Calu3 (cell line): ENCODE data around the gene SCG5. TPM values are rescaled to one million over a fixed set of nuclear protein-coding genes. Genes with fewer than 3 reads are reported as not detected.
A peak's percentile ranks its signal among the peaks of the same experiment; 100 is the strongest.

ENCODE experiments used
- BruUV-seq: library from RNA; stranded (reverse); fragments of 400-500 nt; replicated peaks from 2 replicates; lab custom pipeline; 2021; lab: Mats Ljungman, UMichigan
- CTCF ChIA-PET: fragments of 300-600 bp; sonication (Branson Sonifier 250); formaldehyde crosslinking; loops from one replicate; lab custom pipeline; 2022; ENCODE audit warnings: antibody characterized with exemption; lab: Charles Lee
- DNase-seq: peaks from one replicate; pipeline ENCODE4 v3.0.0; 2022
- H3K27ac Mint-ChIP-seq: one replicate; pipeline ENCODE4 v1.8.0; 2022; ENCODE audit warnings: mixed read lengths; ENCODE audit not compliant: unreplicated experiment
- H3K27me3 Mint-ChIP-seq: one replicate; pipeline ENCODE4 v1.8.0; 2022; ENCODE audit warnings: mixed read lengths; ENCODE audit not compliant: unreplicated experiment
- H3K36me3 Mint-ChIP-seq: one replicate; pipeline ENCODE4 v1.8.0; 2022; ENCODE audit warnings: mild to moderate bottlenecking, moderate library complexity, mixed read lengths; ENCODE audit not compliant: insufficient read depth, unreplicated experiment
- H3K4me1 Mint-ChIP-seq: one replicate; pipeline ENCODE4 v1.8.0; 2022; ENCODE audit warnings: mild to moderate bottlenecking, low read depth, mixed read lengths; ENCODE audit not compliant: unreplicated experiment
- H3K4me3 Mint-ChIP-seq: one replicate; pipeline ENCODE4 v1.8.0; 2022; ENCODE audit warnings: mild to moderate bottlenecking, low read depth, moderate library complexity, mixed read lengths; ENCODE audit not compliant: unreplicated experiment
- H3K9me3 Mint-ChIP-seq: one replicate; pipeline ENCODE4 v1.8.0; 2022; ENCODE audit warnings: low read depth, mixed read lengths; ENCODE audit not compliant: unreplicated experiment
- intact Hi-C: fragments of 100-400 bp; cut with micrococcal nuclease; formaldehyde crosslinking; loops from one replicate; pipeline ENCODE4 v1.10.0; 2022; ENCODE audit not compliant: unreplicated experiment
- total RNA-seq: library from RNA; stranded (reverse); gene quantifications from 2 replicates; pipeline ENCODE4 v1.2.3, GENCODE V29; 2022
- TF ChIP-seq, protein P1 (sequence below): fragments of 200-600 bp; IDR thresholded peaks from one replicate; pipeline ENCODE4 v1.8.0; 2022; ENCODE audit warnings: antibody characterized with exemption; ENCODE audit not compliant: unreplicated experiment

Gene SCG5
- total RNA-seq, 1 experiment from 2014 or later = not detected

DNA sequence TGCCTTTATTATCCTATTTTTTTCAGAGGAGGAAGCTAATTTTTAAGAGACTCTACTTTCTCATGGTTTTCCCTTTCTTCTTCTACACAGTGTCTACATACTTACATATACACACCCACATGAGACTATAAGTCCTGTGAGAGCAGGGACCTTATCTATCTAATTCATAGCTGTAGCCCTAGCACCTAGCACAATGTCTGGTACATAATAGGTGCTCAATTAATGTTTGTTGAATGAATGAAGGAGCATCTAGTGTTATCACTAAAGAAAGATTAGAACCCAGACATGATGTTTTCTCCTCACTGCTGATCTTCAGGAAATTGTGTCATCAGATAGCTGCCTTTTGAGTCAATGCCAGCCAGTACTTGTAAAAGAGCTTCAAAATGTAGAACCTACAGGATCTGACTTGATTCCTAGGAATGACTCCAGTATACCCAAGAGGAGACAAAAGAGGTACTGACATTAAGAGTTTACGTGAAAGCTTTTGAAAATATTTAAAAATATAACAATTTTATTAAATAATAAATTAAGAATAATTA is 2.5 kb downstream of the SCG5 start:
- TF ChIP-seq, protein P1, sequence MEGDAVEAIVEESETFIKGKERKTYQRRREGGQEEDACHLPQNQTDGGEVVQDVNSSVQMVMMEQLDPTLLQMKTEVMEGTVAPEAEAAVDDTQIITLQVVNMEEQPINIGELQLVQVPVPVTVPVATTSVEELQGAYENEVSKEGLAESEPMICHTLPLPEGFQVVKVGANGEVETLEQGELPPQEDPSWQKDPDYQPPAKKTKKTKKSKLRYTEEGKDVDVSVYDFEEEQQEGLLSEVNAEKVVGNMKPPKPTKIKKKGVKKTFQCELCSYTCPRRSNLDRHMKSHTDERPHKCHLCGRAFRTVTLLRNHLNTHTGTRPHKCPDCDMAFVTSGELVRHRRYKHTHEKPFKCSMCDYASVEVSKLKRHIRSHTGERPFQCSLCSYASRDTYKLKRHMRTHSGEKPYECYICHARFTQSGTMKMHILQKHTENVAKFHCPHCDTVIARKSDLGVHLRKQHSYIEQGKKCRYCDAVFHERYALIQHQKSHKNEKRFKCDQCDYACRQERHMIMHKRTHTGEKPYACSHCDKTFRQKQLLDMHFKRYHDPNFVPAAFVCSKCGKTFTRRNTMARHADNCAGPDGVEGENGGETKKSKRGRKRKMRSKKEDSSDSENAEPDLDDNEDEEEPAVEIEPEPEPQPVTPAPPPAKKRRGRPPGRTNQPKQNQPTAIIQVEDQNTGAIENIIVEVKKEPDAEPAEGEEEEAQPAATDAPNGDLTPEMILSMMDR = no peak
- CTCF ChIA-PET = no interaction called here
- Mint-ChIP-seq H3K27me3 (no peaks in the 10 kb centered on the region), H3K9me3 (no peaks in the 10 kb centered on the region), H3K36me3 (peaks cover 7% of the 10 kb centered on the region), H3K4me3 (no peak overlapping the region), H3K27ac (no peak overlapping the region), H3K4me1 (no peaks in the 10 kb centered on the region)
- no TSS peak for BruUV-seq
- no peak for DNase-seq
- intact Hi-C loops = no loop called here

DNA sequence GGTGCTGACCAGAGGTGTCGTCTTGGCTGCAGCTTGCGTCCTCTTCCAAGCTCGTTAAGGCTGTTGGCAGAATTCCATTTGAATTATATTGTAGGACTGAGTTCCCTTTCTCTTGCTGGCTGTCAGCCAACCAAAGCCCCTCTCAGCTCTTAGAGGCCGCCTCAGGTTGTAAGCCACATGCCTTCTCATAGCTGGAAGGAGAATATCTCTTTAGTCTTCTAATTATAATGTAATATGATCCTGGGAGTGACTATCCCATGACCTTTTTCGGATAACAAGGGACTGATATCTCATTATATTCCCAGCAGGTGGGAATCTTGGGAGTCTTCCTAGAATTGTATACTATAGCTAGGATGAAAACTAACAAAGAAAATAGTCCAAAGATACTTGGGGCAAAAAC is 4.8 kb downstream of the SCG5 start:
- intact Hi-C loops = no loop called here
- DNase-seq = no peak
- H3K36me3 Mint-ChIP-seq = peaks cover 9% of the 10 kb centered on the region
- H3K4me1 Mint-ChIP-seq = peaks cover under 1% of the 10 kb centered on the region
- TF ChIP-seq, protein P1 = no peak
- no peak overlapping the region for H3K4me3 Mint-ChIP-seq
- no peaks in the 10 kb centered on the region for H3K27me3 Mint-ChIP-seq
- no peak overlapping the region for H3K27ac Mint-ChIP-seq
- CTCF ChIA-PET = no interaction called here
- BruUV-seq = no TSS peak
- no peaks in the 10 kb centered on the region for H3K9me3 Mint-ChIP-seq

DNA sequence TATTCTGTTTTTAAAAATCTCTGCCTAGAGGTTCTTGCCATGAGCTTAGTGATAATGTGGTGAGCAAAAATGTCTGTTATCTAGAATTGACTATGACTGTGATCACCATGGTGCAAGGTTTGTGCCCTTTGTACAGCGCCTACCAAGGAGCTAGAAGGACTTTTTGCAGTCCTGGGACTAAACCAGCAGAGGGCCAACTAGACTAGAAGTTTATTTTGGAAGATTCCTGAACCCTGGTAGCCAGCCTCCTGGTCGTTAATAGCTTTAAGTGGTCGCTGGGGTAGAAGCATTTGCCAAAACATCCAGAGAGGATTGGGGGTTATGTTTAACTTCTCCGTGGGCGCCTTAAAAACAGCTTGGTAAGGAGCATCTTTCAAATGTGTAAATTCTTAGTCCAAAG is 7.8 kb downstream of the SCG5 start:
- Mint-ChIP-seq H3K27ac (no peak overlapping the region), H3K4me3 (no peak overlapping the region), H3K36me3 (peaks cover 6% of the 10 kb centered on the region), H3K4me1 (peaks cover 12% of the 10 kb centered on the region), H3K27me3 (no peaks in the 10 kb centered on the region), H3K9me3 (no peaks in the 10 kb centered on the region)
- no TSS peak for BruUV-seq
- TF ChIP-seq, protein P1 = no peak
- CTCF ChIA-PET = no interaction called here
- intact Hi-C loops = no loop called here
- DNase-seq = no peak

GRCh38 chr15:32651229-32651837 is 9.8 kb downstream of the SCG5 start:
- Mint-ChIP-seq H3K4me1 (peaks cover 12% of the 10 kb centered on the region), H3K27ac (no peak overlapping the region), H3K4me3 (no peak overlapping the region), H3K36me3 (peaks cover 6% of the 10 kb centered on the region), H3K9me3 (no peaks in the 10 kb centered on the region), H3K27me3 (no peaks in the 10 kb centered on the region)
- peak; percentile 11 for DNase-seq
- TF ChIP-seq, protein P1 = peak; percentile 45
- intact Hi-C loops = no loop called here
- BruUV-seq = no TSS peak
- CTCF ChIA-PET = no interaction called here
